GM23338 (cell line): Measurements from ENCODE around the gene RNF13. TPM values are rescaled to one million over a fixed set of nuclear protein-coding genes. Genes with fewer than 3 reads are reported as not detected.

ENCODE experiments used
- ATAC-seq: fragments of 200-7000 bp; cut with Tn5 transposase; 3 replicates; pipeline ENCODE4 v1.9.1; 2020
- DNase-seq: peaks from one replicate; pipeline ENCODE4 v3.0.0-alpha.2; 2015; ENCODE audit warnings: low spot score
- H2AFZ ChIP-seq: fragments of 200-600 bp; sonication (generic); 2 replicates; pipeline ENCODE4 v1.8.0; 2016; ENCODE audit warnings: antibody characterized with exemption, mild to moderate bottlenecking, moderate library complexity
- H3F3A ChIP-seq: fragments of 200-600 bp; sonication (generic); replicated peaks from 2 replicates; pipeline ENCODE4 v1.8.0; 2017; ENCODE audit warnings: antibody characterized with exemption, mixed run types, low read depth
- H3K27ac ChIP-seq: fragments of 200-600 bp; sonication (generic); 2 replicates; pipeline ENCODE4 v1.6.1; 2016; ENCODE audit warnings: low read depth
- H3K27me3 ChIP-seq: fragments of 200-600 bp; sonication (generic); 2 replicates; pipeline ENCODE4 v1.8.0; 2016; ENCODE audit warnings: mild to moderate bottlenecking, mixed run types, moderate library complexity; ENCODE audit not compliant: insufficient read depth
- H3K36me3 ChIP-seq: fragments of 200-600 bp; sonication (generic); 2 replicates; pipeline ENCODE4 v1.8.0; 2016; ENCODE audit warnings: mild to moderate bottlenecking; ENCODE audit not compliant: insufficient read depth
- H3K4me1 ChIP-seq: fragments of 200-600 bp; sonication (generic); 2 replicates; pipeline ENCODE4 v1.8.0; 2016; ENCODE audit warnings: mild to moderate bottlenecking, moderate library complexity; ENCODE audit not compliant: insufficient read depth
- H3K4me2 ChIP-seq: fragments of 200-600 bp; sonication (generic); 2 replicates; pipeline ENCODE4 v1.7.1; 2017; ENCODE audit warnings: mixed run types
- H3K4me3 ChIP-seq: fragments of 200-600 bp; sonication (generic); 2 replicates; pipeline ENCODE4 v1.6.1; 2016; ENCODE audit warnings: mixed run types
- H3K79me2 ChIP-seq: fragments of 200-600 bp; sonication (generic); replicated peaks from 2 replicates; pipeline ENCODE4 v1.8.0; 2017; ENCODE audit warnings: mild to moderate bottlenecking; ENCODE audit not compliant: insufficient read depth
- H3K9me2 ChIP-seq: fragments of 200-600 bp; sonication (generic); 2 replicates; pipeline ENCODE4 v1.8.0; 2017; ENCODE audit not compliant: insufficient read depth
- H4K20me1 ChIP-seq: fragments of 200-600 bp; sonication (generic); replicated peaks from 2 replicates; pipeline ENCODE4 v1.8.0; 2017; ENCODE audit warnings: mild to moderate bottlenecking; ENCODE audit not compliant: insufficient read depth
- H3K27ac Mint-ChIP-seq: 2 replicates; pipeline ENCODE4 v1.8.0; 2020; ENCODE audit warnings: inconsistent platforms, mild to moderate bottlenecking, moderate library complexity, mixed read lengths
- H3K27me3 Mint-ChIP-seq: 3 replicates; pipeline ENCODE4 v1.8.0; 2022; ENCODE audit warnings: low read depth, mild to moderate bottlenecking, moderate library complexity, mixed read lengths, inconsistent platforms; ENCODE audit not compliant: insufficient read depth, poor library complexity
- H3K36me3 Mint-ChIP-seq: 3 replicates; pipeline ENCODE4 v1.8.0; 2021; ENCODE audit warnings: low read depth, mild to moderate bottlenecking, inconsistent platforms, moderate library complexity, mixed read lengths
- H3K4me1 Mint-ChIP-seq: 3 replicates; pipeline ENCODE4 v1.8.0; 2020; ENCODE audit warnings: mild to moderate bottlenecking, inconsistent platforms, mixed read lengths
- H3K4me3 Mint-ChIP-seq: 3 replicates; pipeline ENCODE4 v1.8.0; 2021; ENCODE audit warnings: moderate library complexity, mild to moderate bottlenecking, inconsistent platforms, mixed read lengths
- H3K9me3 Mint-ChIP-seq: 3 replicates; pipeline ENCODE4 v1.8.0; 2020; ENCODE audit warnings: moderate library complexity, mild to moderate bottlenecking, inconsistent platforms, mixed read lengths
- CREB1 ChIP-seq: fragments of 250-450 bp; sonication (Bioruptor Pico); IDR thresholded peaks from 2 replicates; pipeline ENCODE4 v1.5.0; 2020; ENCODE audit warnings: low read depth, mild to moderate bottlenecking, moderate library complexity
- EZH2phosphoT487 ChIP-seq: fragments of 200-600 bp; sonication (generic); IDR thresholded peaks from one replicate; pipeline ENCODE4 v1.8.1; 2018; ENCODE audit warnings: antibody characterized with exemption; ENCODE audit not compliant: unreplicated experiment
- NANOG ChIP-seq: IDR thresholded peaks from 2 replicates; pipeline ENCODE4 v1.6.1; 2016; ENCODE audit warnings: antibody characterized with exemption, borderline replicate concordance
- POLR2AphosphoS5 ChIP-seq: IDR thresholded peaks from 2 replicates; pipeline ENCODE4 v1.6.1; 2016; ENCODE audit warnings: antibody characterized with exemption, low read depth
- REST ChIP-seq: IDR thresholded peaks from one replicate; pipeline ENCODE4 v1.6.1; 2018; ENCODE audit warnings: antibody characterized with exemption; ENCODE audit not compliant: unreplicated experiment
- STAT1 ChIP-seq: IDR thresholded peaks from one replicate; pipeline ENCODE4 v1.6.1; 2016; ENCODE audit warnings: antibody characterized with exemption; ENCODE audit not compliant: unreplicated experiment
- ZNF114 ChIP-seq: fragments of 250-450 bp; sonication (Bioruptor Pico); IDR thresholded peaks from 2 replicates; pipeline ENCODE4 v1.5.0; 2020; ENCODE audit warnings: mild to moderate bottlenecking, moderate library complexity
- ZNF331 ChIP-seq: fragments of 250-450 bp; sonication (Bioruptor Pico); IDR thresholded peaks from 2 replicates; pipeline ENCODE4 v1.5.0; 2020; ENCODE audit warnings: low read depth, mild to moderate bottlenecking, moderate library complexity
- long read RNA-seq: library from polyadenylated mRNA; unstranded; transcript quantifications from one replicate; pipeline ENCODE4 v2.0.0, GENCODE V29; 2020; ENCODE audit not compliant: unreplicated experiment
- polyA plus RNA-seq: library from polyadenylated mRNA; unstranded; fragments of >200 nt; fragmentation: Nextera tagmentation; extraction: Ambion mirVana; gene quantifications from 2 replicates; pipeline ENCODE4 v1.2.1, GENCODE V29; 2016
- total RNA-seq: library from RNA; depleted of rRNA; stranded (reverse); fragments of >200 nt; shearing (Covaris generic); gene quantifications from 2 replicates; pipeline ENCODE4 v1.2.3, GENCODE V29; 2014; rRNA removed
- TF ChIP-seq, protein P1 (sequence below): IDR thresholded peaks from 2 replicates; pipeline ENCODE4 v1.6.1; 2016; ENCODE audit warnings: antibody characterized with exemption
- TF ChIP-seq, protein P2 (sequence below), 2 experiments: fragments of 200-600 bp in 1 of 2; sonication (generic) in 1 of 2; conservative IDR thresholded peaks; 2 replicates each; pipeline versions ENCODE4 v1.5.1 to v1.6.1; 2016 to 2017; ENCODE audit warnings: antibody characterized with exemption in 2 of 2, low read depth in 2 of 2, mild to moderate bottlenecking in 2 of 2, moderate library complexity in 1 of 2

RNF13 gene
- total RNA-seq (43.1 and 46.3 TPM in 2 replicates), polyA plus RNA-seq (69.8 and 101 TPM in 2 replicates)
- long read RNA-seq, transcript RNF13-212 (10 exons, 1,027 nt): minor isoform, 10 of 51 reads
- long read RNA-seq, transcript RNF13-203 (10 exons, 2,843 nt): major isoform, 35 of 51 reads
- long read RNA-seq, partial matches to known transcripts: 3 of 51 reads
- long read RNA-seq, other reads (novel, unspliced or antisense): 3 of 51 reads

- Histone ChIP-seq H3K4me1 (peaks cover 30% of the 10 kb centered on the region), H3K9me2 (no peaks in the 10 kb centered on the region), H3K27me3 (no peaks in the 10 kb centered on the region), H3K36me3 (no peaks in the 10 kb centered on the region), H3K4me2 (peak within 1 kb of the TSS; percentile 86), H3F3A (0 out of 2 replicates have a peak, but pooled peaks cover 4% of the 10 kb centered on the region), H2AFZ (peak within 1 kb of the TSS; percentile 96), H3K79me2 (peaks cover 41% of the 10 kb centered on the region), H3K4me3 (peak within 1 kb of the TSS; percentile 90), H4K20me1 (peaks cover 6% of the 10 kb centered on the region), H3K27ac (peak within 1 kb of the TSS; percentile 99)
- Mint-ChIP-seq H3K27me3 (peaks cover 3% of the 10 kb centered on the region), H3K4me3 (peak within 1 kb of the TSS; percentile 93), H3K9me3 (no peaks in the 10 kb centered on the region), H3K27ac (peak within 1 kb of the TSS; percentile 98), H3K4me1 (peaks cover 38% of the 10 kb centered on the region), H3K36me3 (no peaks in the 10 kb centered on the region; the same call in 2 of the 3 replicates)
- TF ChIP-seq POLR2AphosphoS5 (peak; percentile 51), CREB1 (CRISPR knock-in tag) (peak; percentile 55; the same call in 1 of the 2 replicates), ZNF331 (CRISPR knock-in tag) (no peak)
- ATAC-seq (peak; percentile 93), DNase-seq (peak; percentile 95)
Measured at GRCh38 chr3:149812606-149813366, at the start of gene RNF13. RNF13 (plus strand) TSS chr3:149813215; CDS start chr3:149846027, 32,812 bp downstream.

- no peaks in the 10 kb centered on the region for H3K27me3 ChIP-seq
- H3K9me2 ChIP-seq: no peaks in the 10 kb centered on the region
- ATAC-seq (no peak), DNase-seq (no peak)
- no peaks in the 10 kb centered on the region for H4K20me1 ChIP-seq
- TF ChIP-seq ZNF114 (CRISPR knock-in tag): no peak
- no peak for TF ChIP-seq NANOG
- TF ChIP-seq CREB1 (CRISPR knock-in tag): no peak
- no peak for TF ChIP-seq EZH2phosphoT487
- TF ChIP-seq REST: no peak
- TF ChIP-seq, protein P1, sequence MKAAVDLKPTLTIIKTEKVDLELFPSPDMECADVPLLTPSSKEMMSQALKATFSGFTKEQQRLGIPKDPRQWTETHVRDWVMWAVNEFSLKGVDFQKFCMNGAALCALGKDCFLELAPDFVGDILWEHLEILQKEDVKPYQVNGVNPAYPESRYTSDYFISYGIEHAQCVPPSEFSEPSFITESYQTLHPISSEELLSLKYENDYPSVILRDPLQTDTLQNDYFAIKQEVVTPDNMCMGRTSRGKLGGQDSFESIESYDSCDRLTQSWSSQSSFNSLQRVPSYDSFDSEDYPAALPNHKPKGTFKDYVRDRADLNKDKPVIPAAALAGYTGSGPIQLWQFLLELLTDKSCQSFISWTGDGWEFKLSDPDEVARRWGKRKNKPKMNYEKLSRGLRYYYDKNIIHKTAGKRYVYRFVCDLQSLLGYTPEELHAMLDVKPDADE: no peak
- TF ChIP-seq, protein P2, sequence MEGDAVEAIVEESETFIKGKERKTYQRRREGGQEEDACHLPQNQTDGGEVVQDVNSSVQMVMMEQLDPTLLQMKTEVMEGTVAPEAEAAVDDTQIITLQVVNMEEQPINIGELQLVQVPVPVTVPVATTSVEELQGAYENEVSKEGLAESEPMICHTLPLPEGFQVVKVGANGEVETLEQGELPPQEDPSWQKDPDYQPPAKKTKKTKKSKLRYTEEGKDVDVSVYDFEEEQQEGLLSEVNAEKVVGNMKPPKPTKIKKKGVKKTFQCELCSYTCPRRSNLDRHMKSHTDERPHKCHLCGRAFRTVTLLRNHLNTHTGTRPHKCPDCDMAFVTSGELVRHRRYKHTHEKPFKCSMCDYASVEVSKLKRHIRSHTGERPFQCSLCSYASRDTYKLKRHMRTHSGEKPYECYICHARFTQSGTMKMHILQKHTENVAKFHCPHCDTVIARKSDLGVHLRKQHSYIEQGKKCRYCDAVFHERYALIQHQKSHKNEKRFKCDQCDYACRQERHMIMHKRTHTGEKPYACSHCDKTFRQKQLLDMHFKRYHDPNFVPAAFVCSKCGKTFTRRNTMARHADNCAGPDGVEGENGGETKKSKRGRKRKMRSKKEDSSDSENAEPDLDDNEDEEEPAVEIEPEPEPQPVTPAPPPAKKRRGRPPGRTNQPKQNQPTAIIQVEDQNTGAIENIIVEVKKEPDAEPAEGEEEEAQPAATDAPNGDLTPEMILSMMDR (conservative IDR thresholded peaks at IDR 0.05; ENCODE audit: low read depth in 2 of 2): no peak
- TF ChIP-seq STAT1: no peak
- H3K4me2 ChIP-seq: no peak overlapping the region
- Mint-ChIP-seq H3K36me3 (no peaks in the 10 kb centered on the region), H3K4me3 (no peak overlapping the region), H3K27ac (no peak overlapping the region), H3K9me3 (no peaks in the 10 kb centered on the region), H3K4me1 (peaks cover 2% of the 10 kb centered on the region; the same call in 2 of the 3 replicates), H3K27me3 (peaks cover 3% of the 10 kb centered on the region)
- no peaks in the 10 kb centered on the region for H3K79me2 ChIP-seq
- no peaks in the 10 kb centered on the region for H3F3A ChIP-seq
- H3K27ac ChIP-seq: no peak overlapping the region
- peak overlapping the region; percentile 40; the same call in 1 of the 2 replicates for H2AFZ ChIP-seq
- H3K4me3 ChIP-seq: no peak overlapping the region
- H3K36me3 ChIP-seq: no peaks in the 10 kb centered on the region
- no peaks in the 10 kb centered on the region for H3K4me1 ChIP-seq
Measured at GRCh38 chr3:149763565-149764195, 49.3 kb upstream of the RNF13 start.
